HCT116 (cell line): ENCODE measurements around the gene CRB3. TPM values are rescaled to one million over a fixed set of nuclear protein-coding genes. Genes with fewer than 3 reads are reported as not detected.

Experiments used
- ATAC-seq: fragments of 200-7000 bp; cut with Tn5 transposase; 2 replicates; pipeline ENCODE4 v1.9.1; 2020; ENCODE audit warnings: mild to moderate bottlenecking, moderate library complexity
- BruUV-seq: library from RNA; stranded (reverse); fragments of 400-500 nt; replicated peaks from 2 replicates; lab custom pipeline; 2021; lab: Mats Ljungman, UMichigan
- CTCF ChIA-PET: fragments of 300-600 bp; sonication (Branson Sonifier 250); formaldehyde crosslinking; loops from one replicate; lab custom pipeline; 2021; ENCODE audit warnings: antibody characterized with exemption; lab: Charles Lee
- POLR2A ChIA-PET: fragments of 300-600, 350-600 bp; sonication (Branson Sonifier 250); formaldehyde crosslinking; loops from one replicate; lab custom pipeline; 2021; ENCODE audit warnings: antibody characterized with exemption; lab: Charles Lee
- RAD21 ChIA-PET, 2 experiments: fragments of 300-600 bp; sonication (Branson Sonifier 250); formaldehyde crosslinking; loops; one replicate each; lab custom pipeline; 2023; ENCODE audit warnings: low total read pairs in 2 of 2; ENCODE audit not compliant: uncharacterized antibody in 2 of 2, unreplicated experiment in 2 of 2, low non-redundant PET in 1 of 2; lab: Charles Lee
- DNase-seq: peaks from one replicate; pipeline ENCODE4 v3.0.0-alpha.2; 2010; ENCODE audit warnings: low read depth, low spot score
- H2AFZ ChIP-seq: fragments of 200-600 bp; shearing (Covaris generic), sonication (generic); 2 replicates; pipeline ENCODE4 v1.6.1; 2017; ENCODE audit warnings: low read depth, mixed run types, mixed read lengths, antibody characterized with exemption, low read length; ENCODE audit not compliant: poor library complexity, severe bottlenecking
- H3K27ac ChIP-seq: 2 replicates; pipeline ENCODE4 v1.5.1; 2012; ENCODE audit warnings: low read depth, low read length
- H3K27me3 ChIP-seq: fragments of 200-600 bp; sonication (generic); 2 replicates; pipeline ENCODE4 v1.6.1; 2016; ENCODE audit warnings: mixed run types, low read length, mixed read lengths; ENCODE audit not compliant: insufficient read depth
- H3K36me3 ChIP-seq, 2 experiments: fragments of 200-500 bp in 1 of 2; fragments of 200-600 bp in 1 of 2; sonication (Bioruptor generic) in 1 of 2; sonication (generic) in 1 of 2; 2 replicates each; pipeline versions ENCODE4 v1.5.1 to v1.6.1; 2014 to 2016; ENCODE audit warnings: low read length in 2 of 2, inconsistent platforms in 1 of 2, mixed read lengths in 1 of 2, mixed run types in 1 of 2; ENCODE audit not compliant: insufficient read depth in 2 of 2, control insufficient read depth in 1 of 2
- H3K4me1 ChIP-seq, 2 experiments: fragments of 200-600 bp in 1 of 2; sonication (generic) in 1 of 2; 2 replicates each; pipeline versions ENCODE4 v1.5.1 to v1.6.1; 2012 to 2017; ENCODE audit warnings: low read length in 2 of 2, inconsistent platforms in 1 of 2, mild to moderate bottlenecking in 1 of 2, mixed read lengths in 1 of 2, mixed run types in 1 of 2, moderate library complexity in 1 of 2; ENCODE audit not compliant: insufficient read depth in 2 of 2, control insufficient read depth in 1 of 2
- H3K4me2 ChIP-seq: fragments of 200-600 bp; sonication (generic); 2 replicates; pipeline ENCODE4 v1.6.1; 2017; ENCODE audit warnings: mixed run types, low read length, mixed read lengths
- H3K4me3 ChIP-seq, 2 experiments: fragments of 200-600 bp in 1 of 2; sonication (generic) in 1 of 2; replicated peaks in 1 of 2; 2 replicates each; pipeline ENCODE4 v1.5.1; 2011 to 2016; ENCODE audit warnings: low read length in 2 of 2, control low read depth in 1 of 2, low read depth in 1 of 2, mild to moderate bottlenecking in 1 of 2, mixed read lengths in 1 of 2, mixed run types in 1 of 2
- H3K79me2 ChIP-seq: fragments of 200-600 bp; sonication (generic); 2 replicates; pipeline ENCODE4 v1.6.1; 2017; ENCODE audit warnings: mild to moderate bottlenecking, mixed run types, low read length, moderate library complexity, mixed read lengths; ENCODE audit not compliant: insufficient read depth
- H3K9ac ChIP-seq: fragments of 200-600 bp; sonication (generic); 2 replicates; pipeline ENCODE4 v1.6.1; 2016; ENCODE audit warnings: low read length, mixed read lengths
- H3K9me2 ChIP-seq: fragments of 200-600 bp; sonication (generic), shearing (Covaris generic); 2 replicates; pipeline ENCODE4 v1.6.1; 2017; ENCODE audit warnings: mixed run types, mild to moderate bottlenecking, moderate library complexity; ENCODE audit not compliant: insufficient read depth
- H3K9me3 ChIP-seq, 2 experiments: fragments of 200-500 bp in 1 of 2; fragments of 200-600 bp in 1 of 2; sonication (Bioruptor generic) in 1 of 2; sonication (generic) in 1 of 2; 2 replicates each; pipeline ENCODE4 v1.6.1; 2014 to 2017; ENCODE audit warnings: low read length in 2 of 2, mixed read lengths in 2 of 2, inconsistent platforms in 1 of 2, low read depth in 1 of 2, mild to moderate bottlenecking in 1 of 2, mixed run types in 1 of 2, moderate library complexity in 1 of 2; ENCODE audit not compliant: control insufficient read depth in 1 of 2, insufficient read depth in 1 of 2
- H4K20me1 ChIP-seq: fragments of 200-600 bp; sonication (generic), shearing (Covaris generic); 2 replicates; pipeline ENCODE4 v1.6.1; 2017; ENCODE audit warnings: mixed run types, mild to moderate bottlenecking, moderate library complexity; ENCODE audit not compliant: insufficient read depth
- CEBPB ChIP-seq: IDR thresholded peaks from 2 replicates; pipeline ENCODE4 v1.6.1; 2012; ENCODE audit warnings: low read depth
- ELF1 ChIP-seq: IDR thresholded peaks from 2 replicates; pipeline ENCODE4 v1.6.1; 2012; ENCODE audit warnings: low read depth, borderline replicate concordance
- EZH2 ChIP-seq: fragments of 200-600 bp; sonication (generic); IDR thresholded peaks from 2 replicates; pipeline ENCODE4 v1.6.1; 2017; ENCODE audit warnings: antibody characterized with exemption, mixed run types
- EZH2phosphoT487 ChIP-seq: fragments of 200-600 bp; IDR thresholded peaks from 2 replicates; pipeline ENCODE4 v1.6.1; 2018; ENCODE audit warnings: antibody characterized with exemption, borderline replicate concordance
- FOSL1 ChIP-seq: IDR thresholded peaks from 2 replicates; pipeline ENCODE4 v1.6.1; 2012; ENCODE audit warnings: low read depth
- JUND ChIP-seq: IDR thresholded peaks from 2 replicates; pipeline ENCODE4 v1.6.1; 2012
- MAX ChIP-seq: IDR thresholded peaks from 2 replicates; pipeline ENCODE4 v1.6.1; 2012
- POLR2A ChIP-seq: IDR thresholded peaks from 2 replicates; pipeline ENCODE4 v1.7.0; 2011; ENCODE audit warnings: borderline replicate concordance; ENCODE audit not compliant: insufficient read depth, insufficient read length; ENCODE audit errors: extremely low read depth
- RAD21 ChIP-seq: IDR thresholded peaks from 2 replicates; pipeline ENCODE4 v1.6.1; 2012; ENCODE audit warnings: low read depth, mild to moderate bottlenecking
- SIN3A ChIP-seq: IDR thresholded peaks from 2 replicates; pipeline ENCODE4 v1.6.1; 2012; ENCODE audit warnings: low read depth
- SP1 ChIP-seq: IDR thresholded peaks from 2 replicates; pipeline ENCODE4 v1.6.1; 2012; ENCODE audit warnings: low read depth
- SRF ChIP-seq: IDR thresholded peaks from 2 replicates; pipeline ENCODE4 v1.6.1; 2012; ENCODE audit warnings: low read depth
- YY1 ChIP-seq: IDR thresholded peaks from 2 replicates; pipeline ENCODE4 v1.6.1; 2011; ENCODE audit warnings: low read length, low read depth, moderate library complexity, mild to moderate bottlenecking; ENCODE audit not compliant: insufficient replicate concordance; ENCODE audit errors: extremely low read depth
- ZBTB33 ChIP-seq: IDR thresholded peaks from 2 replicates; pipeline ENCODE4 v1.6.1; 2011; ENCODE audit warnings: mild to moderate bottlenecking, low read length, moderate library complexity; ENCODE audit not compliant: insufficient replicate concordance; ENCODE audit errors: extremely low read depth
- ZFX ChIP-seq: fragments of 450-650 bp; IDR thresholded peaks from 2 replicates; pipeline ENCODE4 v1.6.1; 2017
- ZNF274 ChIP-seq: fragments of 200-500 bp; sonication (Bioruptor generic); IDR thresholded peaks from 2 replicates; pipeline ENCODE4 v1.6.1; 2014; ENCODE audit warnings: mild to moderate bottlenecking, low read depth, low read length, inconsistent platforms
- intact Hi-C: fragments of 100-400 bp; cut with micrococcal nuclease; formaldehyde crosslinking; loops from 2 replicates; pipeline ENCODE4 v1.10.0; 2022
- total RNA-seq: library from RNA; stranded (reverse); gene quantifications from one replicate; pipeline ENCODE4 v1.2.1, GENCODE V29; 2021; ENCODE audit not compliant: unreplicated experiment
- TF ChIP-seq, protein P1 (sequence below): IDR thresholded peaks from 2 replicates; pipeline ENCODE4 v1.6.1; 2012; ENCODE audit warnings: low read depth

The CRB3 gene
- total RNA-seq, 1 experiment from 2014 or later, result 40.5 TPM

DNA sequence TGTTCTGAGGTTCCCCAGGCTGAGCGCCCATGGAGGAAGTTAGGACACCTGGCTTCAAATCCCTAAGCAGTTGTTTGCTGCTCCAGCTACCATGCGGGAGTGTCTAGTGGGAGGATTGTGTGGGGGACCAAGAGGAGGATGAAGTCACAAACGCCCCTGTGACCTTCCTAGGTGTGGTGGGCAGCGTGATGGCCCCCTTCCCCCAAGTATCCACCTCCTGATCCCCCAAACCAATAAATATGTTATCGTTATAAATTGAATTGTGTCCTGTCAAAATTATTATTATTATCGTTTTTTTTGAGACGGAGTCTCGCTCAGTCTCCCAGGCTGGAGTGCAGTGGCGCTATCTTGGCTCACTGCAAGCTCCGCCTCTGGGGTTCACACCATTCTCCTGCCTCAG is 30.4 kb upstream of the CRB3 start, which contains the start of gene SLC25A41:
TSS of gene SLC25A41 (minus strand) at position 101 of the 400 bp plus-strand sequence. CDS start at position 31, 70 bp downstream.
- Histone ChIP-seq H3K79me2 (no peaks in the 10 kb centered on the region), H3K4me1 (peaks cover 3 to 7% of the 10 kb centered on the region in 2 experiments; a peak in 3 of 4 replicates), H3K27ac (no peak within 1 kb of the TSS), H3K36me3 (no peaks in the 10 kb centered on the region), H4K20me1 (no peaks in the 10 kb centered on the region), H3K27me3 (no peaks in the 10 kb centered on the region), H3K4me2 (no peak within 1 kb of the TSS), H2AFZ (no peak within 1 kb of the TSS), H3K4me3 (no peak within 1 kb of the TSS), H3K9me3 (no peaks in the 10 kb centered on the region), H3K9me2 (no peaks in the 10 kb centered on the region), H3K9ac (no peak within 1 kb of the TSS)
- DNase-seq (no peak), ATAC-seq (no peak)
- RAD21 ChIA-PET, result no interaction called here
- BruUV-seq, result no TSS peak
- CTCF ChIA-PET, result no interaction called here
- intact Hi-C loops, result no loop called here
- no peak for TF ChIP-seq SIN3A
- TF ChIP-seq YY1, result no peak
- TF ChIP-seq ELF1, result no peak
- TF ChIP-seq FOSL1, result no peak
- TF ChIP-seq MAX, result no peak
- no peak for TF ChIP-seq CEBPB
- no peak for TF ChIP-seq EZH2
- TF ChIP-seq RAD21, result no peak
- TF ChIP-seq, protein P1, sequence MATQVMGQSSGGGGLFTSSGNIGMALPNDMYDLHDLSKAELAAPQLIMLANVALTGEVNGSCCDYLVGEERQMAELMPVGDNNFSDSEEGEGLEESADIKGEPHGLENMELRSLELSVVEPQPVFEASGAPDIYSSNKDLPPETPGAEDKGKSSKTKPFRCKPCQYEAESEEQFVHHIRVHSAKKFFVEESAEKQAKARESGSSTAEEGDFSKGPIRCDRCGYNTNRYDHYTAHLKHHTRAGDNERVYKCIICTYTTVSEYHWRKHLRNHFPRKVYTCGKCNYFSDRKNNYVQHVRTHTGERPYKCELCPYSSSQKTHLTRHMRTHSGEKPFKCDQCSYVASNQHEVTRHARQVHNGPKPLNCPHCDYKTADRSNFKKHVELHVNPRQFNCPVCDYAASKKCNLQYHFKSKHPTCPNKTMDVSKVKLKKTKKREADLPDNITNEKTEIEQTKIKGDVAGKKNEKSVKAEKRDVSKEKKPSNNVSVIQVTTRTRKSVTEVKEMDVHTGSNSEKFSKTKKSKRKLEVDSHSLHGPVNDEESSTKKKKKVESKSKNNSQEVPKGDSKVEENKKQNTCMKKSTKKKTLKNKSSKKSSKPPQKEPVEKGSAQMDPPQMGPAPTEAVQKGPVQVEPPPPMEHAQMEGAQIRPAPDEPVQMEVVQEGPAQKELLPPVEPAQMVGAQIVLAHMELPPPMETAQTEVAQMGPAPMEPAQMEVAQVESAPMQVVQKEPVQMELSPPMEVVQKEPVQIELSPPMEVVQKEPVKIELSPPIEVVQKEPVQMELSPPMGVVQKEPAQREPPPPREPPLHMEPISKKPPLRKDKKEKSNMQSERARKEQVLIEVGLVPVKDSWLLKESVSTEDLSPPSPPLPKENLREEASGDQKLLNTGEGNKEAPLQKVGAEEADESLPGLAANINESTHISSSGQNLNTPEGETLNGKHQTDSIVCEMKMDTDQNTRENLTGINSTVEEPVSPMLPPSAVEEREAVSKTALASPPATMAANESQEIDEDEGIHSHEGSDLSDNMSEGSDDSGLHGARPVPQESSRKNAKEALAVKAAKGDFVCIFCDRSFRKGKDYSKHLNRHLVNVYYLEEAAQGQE, result no peak
- TF ChIP-seq POLR2A, result no peak
- no peak for TF ChIP-seq ZNF274
- TF ChIP-seq EZH2phosphoT487, result no peak
- TF ChIP-seq JUND, result no peak
- TF ChIP-seq SRF, result no peak
- TF ChIP-seq SP1, result no peak
- TF ChIP-seq ZFX, result no peak
- TF ChIP-seq ZBTB33, result no peak
- POLR2A ChIA-PET, result no interaction called here
